ENCODE results near the gene AGPAT4.
A peak's percentile ranks its signal among the peaks of the same experiment; 100 is the strongest.

AGPAT4 gene

GRCh38 chr6:161255518-161255917 is 18.3 kb downstream of the AGPAT4 start:
- DNase-seq (ENCODE audit: low read depth), result no peak

GRCh38 chr6:161254464-161255253 is 19.2 kb downstream of the AGPAT4 start:
- DNase-seq (ENCODE audit: low read depth), result peak; percentile 96

- no peak for DNase-seq (ENCODE audit: low read depth)
Measured at GRCh38 chr6:161254126-161254463, 19.8 kb downstream of the AGPAT4 start.

- no peak for DNase-seq (ENCODE audit: low read depth)
Measured at GRCh38 chr6:161251345-161251744, 22.5 kb downstream of the AGPAT4 start.

GRCh38 chr6:161249327-161249726 is 24.5 kb downstream of the AGPAT4 start:
- no peak for DNase-seq (ENCODE audit: low read depth)

GRCh38 chr6:161246725-161247124 is 27.1 kb downstream of the AGPAT4 start:
- DNase-seq (ENCODE audit: low read depth), result peak; percentile 86

GRCh38 chr6:161245363-161245762 is 28.5 kb downstream of the AGPAT4 start:
- no peak for DNase-seq (ENCODE audit: low read depth)

GRCh38 chr6:161244725-161245124 is 29.1 kb downstream of the AGPAT4 start:
- DNase-seq (ENCODE audit: low read depth), result no peak

GRCh38 chr6:161242779-161243693 is 30.8 kb downstream of the AGPAT4 start:
- peak; percentile 93 for DNase-seq (ENCODE audit: low read depth)

- no peak for DNase-seq (ENCODE audit: low read depth)
Measured at GRCh38 chr6:161242113-161242512, 31.7 kb downstream of the AGPAT4 start.

- no peak for DNase-seq (ENCODE audit: low read depth)
Measured at GRCh38 chr6:161239001-161239400, 34.9 kb downstream of the AGPAT4 start.

GRCh38 chr6:161238500-161238899 is 35.4 kb downstream of the AGPAT4 start:
- DNase-seq (ENCODE audit: low read depth), result no peak

GRCh38 chr6:161238081-161238480 is 35.8 kb downstream of the AGPAT4 start:
- no peak for DNase-seq (ENCODE audit: low read depth)

- DNase-seq (ENCODE audit: low read depth), result no peak
Measured at GRCh38 chr6:161237176-161237575, 36.7 kb downstream of the AGPAT4 start.

- DNase-seq (ENCODE audit: low read depth), result peak; percentile 57
Measured at GRCh38 chr6:161235776-161236633, 37.9 kb downstream of the AGPAT4 start.

GRCh38 chr6:161233986-161234661 is 39.7 kb downstream of the AGPAT4 start:
- DNase-seq (ENCODE audit: low read depth), result peak; percentile 97

GRCh38 chr6:161232467-161232866 is 41.4 kb downstream of the AGPAT4 start:
- DNase-seq (ENCODE audit: low read depth), result no peak

GRCh38 chr6:161232010-161232409 is 41.9 kb downstream of the AGPAT4 start:
- DNase-seq (ENCODE audit: low read depth), result no peak

- DNase-seq (ENCODE audit: low read depth), result no peak
Measured at GRCh38 chr6:161230339-161230738, 43.5 kb downstream of the AGPAT4 start.

- DNase-seq (ENCODE audit: low read depth), result peak; percentile 96
Measured at GRCh38 chr6:161228921-161229591, 44.8 kb downstream of the AGPAT4 start.

GRCh38 chr6:161228096-161228495 is 45.8 kb downstream of the AGPAT4 start:
- DNase-seq (ENCODE audit: low read depth), result no peak
